ENCODE results near the gene TTPAL. TPM values are rescaled to one million over a fixed set of nuclear protein-coding genes. Genes with fewer than 3 reads are reported as not detected.

TTPAL gene
- total and polyA plus RNA-seq, 9 of the 15 experiments (the other 6 are each of a cell fraction or from before 2014, with no cell fraction given), result 1.1 to 7.0 (median 2.6) TPM

- TF ChIP-seq, protein P1, sequence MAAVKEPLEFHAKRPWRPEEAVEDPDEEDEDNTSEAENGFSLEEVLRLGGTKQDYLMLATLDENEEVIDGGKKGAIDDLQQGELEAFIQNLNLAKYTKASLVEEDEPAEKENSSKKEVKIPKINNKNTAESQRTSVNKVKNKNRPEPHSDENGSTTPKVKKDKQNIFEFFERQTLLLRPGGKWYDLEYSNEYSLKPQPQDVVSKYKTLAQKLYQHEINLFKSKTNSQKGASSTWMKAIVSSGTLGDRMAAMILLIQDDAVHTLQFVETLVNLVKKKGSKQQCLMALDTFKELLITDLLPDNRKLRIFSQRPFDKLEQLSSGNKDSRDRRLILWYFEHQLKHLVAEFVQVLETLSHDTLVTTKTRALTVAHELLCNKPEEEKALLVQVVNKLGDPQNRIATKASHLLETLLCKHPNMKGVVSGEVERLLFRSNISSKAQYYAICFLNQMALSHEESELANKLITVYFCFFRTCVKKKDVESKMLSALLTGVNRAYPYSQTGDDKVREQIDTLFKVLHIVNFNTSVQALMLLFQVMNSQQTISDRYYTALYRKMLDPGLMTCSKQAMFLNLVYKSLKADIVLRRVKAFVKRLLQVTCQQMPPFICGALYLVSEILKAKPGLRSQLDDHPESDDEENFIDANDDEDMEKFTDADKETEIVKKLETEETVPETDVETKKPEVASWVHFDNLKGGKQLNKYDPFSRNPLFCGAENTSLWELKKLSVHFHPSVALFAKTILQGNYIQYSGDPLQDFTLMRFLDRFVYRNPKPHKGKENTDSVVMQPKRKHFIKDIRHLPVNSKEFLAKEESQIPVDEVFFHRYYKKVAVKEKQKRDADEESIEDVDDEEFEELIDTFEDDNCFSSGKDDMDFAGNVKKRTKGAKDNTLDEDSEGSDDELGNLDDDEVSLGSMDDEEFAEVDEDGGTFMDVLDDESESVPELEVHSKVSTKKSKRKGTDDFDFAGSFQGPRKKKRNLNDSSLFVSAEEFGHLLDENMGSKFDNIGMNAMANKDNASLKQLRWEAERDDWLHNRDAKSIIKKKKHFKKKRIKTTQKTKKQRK (IDR thresholded peaks at IDR 0.05; ENCODE audit: borderline replicate concordance, low read depth, low read length), result no peak
- no peak for TF ChIP-seq TAF15 (IDR thresholded peaks at IDR 0.05; ENCODE audit: low read depth, low read length)
- TF ChIP-seq ZNF583 (CRISPR knock-in tag; IDR thresholded peaks at IDR 0.05), result 0 out of 2 replicates have a peak, but pooled peaks have one; percentile 26
- TF ChIP-seq MEF2A (IDR thresholded peaks at IDR 0.05; ENCODE audit: control insufficient read depth, low read depth, low read length), result no peak
- TF ChIP-seq JUN (IDR thresholded peaks at IDR 0.05; ENCODE audit: borderline replicate concordance, low read depth, low read length), result no peak; the same call in 1 of the 2 replicates
- no peak for TF ChIP-seq JUN (CRISPR knock-in tag; IDR thresholded peaks at IDR 0.05; ENCODE audit: borderline replicate concordance)
- TF ChIP-seq, protein P2, sequence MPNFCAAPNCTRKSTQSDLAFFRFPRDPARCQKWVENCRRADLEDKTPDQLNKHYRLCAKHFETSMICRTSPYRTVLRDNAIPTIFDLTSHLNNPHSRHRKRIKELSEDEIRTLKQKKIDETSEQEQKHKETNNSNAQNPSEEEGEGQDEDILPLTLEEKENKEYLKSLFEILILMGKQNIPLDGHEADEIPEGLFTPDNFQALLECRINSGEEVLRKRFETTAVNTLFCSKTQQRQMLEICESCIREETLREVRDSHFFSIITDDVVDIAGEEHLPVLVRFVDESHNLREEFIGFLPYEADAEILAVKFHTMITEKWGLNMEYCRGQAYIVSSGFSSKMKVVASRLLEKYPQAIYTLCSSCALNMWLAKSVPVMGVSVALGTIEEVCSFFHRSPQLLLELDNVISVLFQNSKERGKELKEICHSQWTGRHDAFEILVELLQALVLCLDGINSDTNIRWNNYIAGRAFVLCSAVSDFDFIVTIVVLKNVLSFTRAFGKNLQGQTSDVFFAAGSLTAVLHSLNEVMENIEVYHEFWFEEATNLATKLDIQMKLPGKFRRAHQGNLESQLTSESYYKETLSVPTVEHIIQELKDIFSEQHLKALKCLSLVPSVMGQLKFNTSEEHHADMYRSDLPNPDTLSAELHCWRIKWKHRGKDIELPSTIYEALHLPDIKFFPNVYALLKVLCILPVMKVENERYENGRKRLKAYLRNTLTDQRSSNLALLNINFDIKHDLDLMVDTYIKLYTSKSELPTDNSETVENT (CRISPR knock-in tag; IDR thresholded peaks at IDR 0.05), result peak; percentile 85; the same call in 1 of the 2 replicates
- TF ChIP-seq ZNF507 (tag; conservative IDR thresholded peaks at IDR 0.05), result no peak
- TF ChIP-seq RERE (CRISPR knock-in tag; IDR thresholded peaks at IDR 0.05; ENCODE audit: borderline replicate concordance), result no peak
- TF ChIP-seq LCOR (CRISPR knock-in tag; IDR thresholded peaks at IDR 0.05), result no peak
- peak; percentile 26 for TF ChIP-seq HNRNPLL (IDR thresholded peaks at IDR 0.05; ENCODE audit: low read depth, low read length, poor library complexity, severe bottlenecking)
- no peak for TF ChIP-seq DMBX1 (CRISPR knock-in tag; IDR thresholded peaks at IDR 0.05; ENCODE audit: borderline replicate concordance)
- TF ChIP-seq DPF2 (IDR thresholded peaks at IDR 0.05), result peak; percentile 67
- no peak for TF ChIP-seq LARP7 (IDR thresholded peaks at IDR 0.05)
- no peak for TF ChIP-seq RBM17 (IDR thresholded peaks at IDR 0.05; ENCODE audit: borderline replicate concordance, low read depth, low read length)
- TF ChIP-seq PPARD (CRISPR knock-in tag; IDR thresholded peaks at IDR 0.05), result no peak
Measured at GRCh38 chr20:44475694-44476560, at the start of gene TTPAL (continued).

All from K562 (cell line).